Nephron (organoid): ENCODE measurements around the gene PHF11.

Experiments used
- H3K27ac Mint-ChIP-seq, 3 experiments: 2 replicates each; pipeline ENCODE4 v1.8.0; 2020; ENCODE audit warnings: mixed read lengths in 3 of 3, mild to moderate bottlenecking in 2 of 3, moderate library complexity in 1 of 3
- H3K27me3 Mint-ChIP-seq: 2 replicates; pipeline ENCODE4 v1.8.0; 2021; ENCODE audit warnings: low read depth, mild to moderate bottlenecking, moderate library complexity, mixed read lengths
- H3K36me3 Mint-ChIP-seq: 2 replicates; pipeline ENCODE4 v1.8.0; 2020; ENCODE audit warnings: low read depth, mixed read lengths
- H3K4me1 Mint-ChIP-seq: 2 replicates; pipeline ENCODE4 v1.8.0; 2020; ENCODE audit warnings: mixed read lengths
- H3K4me3 Mint-ChIP-seq, 3 experiments: 2 replicates each; pipeline ENCODE4 v1.8.0; 2020; ENCODE audit warnings: mild to moderate bottlenecking in 3 of 3, mixed read lengths in 3 of 3, moderate library complexity in 2 of 3
- H3K9me3 Mint-ChIP-seq: 2 replicates; pipeline ENCODE4 v1.8.0; 2020; ENCODE audit warnings: mixed read lengths
- CTCF ChIP-seq, 3 experiments: fragments of 200-600 bp; sonication (generic); IDR thresholded peaks; one replicate each; pipeline ENCODE4 v1.5.0; 2021; ENCODE audit warnings: antibody characterized with exemption in 3 of 3; ENCODE audit not compliant: unreplicated experiment in 3 of 3

The PHF11 gene

GRCh38 chr13:49521224-49521623, 25.5 kb downstream of the PHF11 start:
- H3K4me1 Mint-ChIP-seq: no peaks in the 10 kb centered on the region
- no peak overlapping the region for H3K4me3 Mint-ChIP-seq
- H3K27ac Mint-ChIP-seq: no peak overlapping the region
- no peak for TF ChIP-seq CTCF (IDR thresholded peaks at IDR 0.05; ENCODE audit: unreplicated experiment in 3 of 3)
- peaks cover 17% of the 10 kb centered on the region for H3K36me3 Mint-ChIP-seq
- H3K9me3 Mint-ChIP-seq: no peaks in the 10 kb centered on the region
- H3K27me3 Mint-ChIP-seq: no peaks in the 10 kb centered on the region

- Mint-ChIP-seq H3K4me3 (no peak overlapping the region), H3K9me3 (no peaks in the 10 kb centered on the region), H3K36me3 (peaks cover 21% of the 10 kb centered on the region), H3K4me1 (no peaks in the 10 kb centered on the region), H3K27me3 (no peaks in the 10 kb centered on the region), H3K27ac (no peak overlapping the region)
- TF ChIP-seq CTCF (IDR thresholded peaks at IDR 0.05; ENCODE audit: unreplicated experiment in 3 of 3): no peak
Observed at GRCh38 chr13:49524740-49525501, 29.2 kb downstream of the PHF11 start.

DNA sequence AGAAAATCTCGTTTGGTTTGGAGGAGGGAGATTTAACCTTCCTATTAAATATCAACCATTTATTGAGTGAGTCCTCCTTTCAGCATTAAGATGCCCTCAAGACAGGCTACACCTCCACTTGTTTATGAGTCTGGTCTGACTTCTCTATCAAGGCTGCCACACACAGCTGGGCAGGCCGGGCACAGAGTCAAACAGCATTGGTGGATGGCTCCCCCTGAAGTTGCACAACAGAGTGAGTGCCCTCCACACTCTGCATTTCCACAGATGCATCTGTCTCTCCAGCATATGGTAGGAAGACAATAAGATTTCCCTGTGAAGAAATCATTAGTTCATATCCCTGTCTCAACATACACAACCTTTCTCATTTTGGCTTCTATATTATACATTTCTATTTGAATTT, 31.4 kb downstream of the PHF11 start:
- no peaks in the 10 kb centered on the region for H3K27me3 Mint-ChIP-seq
- no peak overlapping the region for H3K27ac Mint-ChIP-seq
- no peak for TF ChIP-seq CTCF (IDR thresholded peaks at IDR 0.05; ENCODE audit: unreplicated experiment in 3 of 3)
- no peaks in the 10 kb centered on the region for H3K9me3 Mint-ChIP-seq
- H3K4me1 Mint-ChIP-seq: no peaks in the 10 kb centered on the region
- H3K4me3 Mint-ChIP-seq: no peak overlapping the region
- H3K36me3 Mint-ChIP-seq: peaks cover 33% of the 10 kb centered on the region

DNA sequence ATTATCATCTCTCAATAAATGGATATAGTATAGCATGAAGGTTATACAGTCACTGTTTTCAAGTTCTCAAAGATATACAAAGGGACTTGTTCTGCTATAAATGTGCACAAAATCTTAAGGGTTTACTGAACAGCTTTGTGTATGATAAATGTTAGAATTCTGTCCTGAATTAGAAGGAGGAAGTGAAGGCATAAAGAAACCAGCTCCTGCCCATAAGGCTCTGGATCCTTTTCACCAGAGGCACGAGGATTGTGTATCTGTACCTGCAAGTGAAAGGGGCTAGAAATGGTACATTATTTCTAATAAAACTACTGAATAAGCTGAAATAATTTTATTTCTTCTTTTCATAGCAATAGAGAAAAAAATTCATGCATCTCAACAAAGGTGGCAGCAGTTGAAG, 32.4 kb downstream of the PHF11 start:
- Mint-ChIP-seq H3K27ac (no peak overlapping the region), H3K4me1 (no peaks in the 10 kb centered on the region), H3K27me3 (no peaks in the 10 kb centered on the region), H3K9me3 (no peaks in the 10 kb centered on the region), H3K4me3 (no peak overlapping the region), H3K36me3 (peaks cover 38% of the 10 kb centered on the region)
- TF ChIP-seq CTCF (IDR thresholded peaks at IDR 0.05; ENCODE audit: unreplicated experiment in 3 of 3): no peak

- H3K27ac Mint-ChIP-seq: peak overlapping the region in 1 of 3 experiments; percentile 25
- no peak overlapping the region for H3K4me3 Mint-ChIP-seq
- H3K27me3 Mint-ChIP-seq: no peaks in the 10 kb centered on the region
- TF ChIP-seq CTCF (IDR thresholded peaks at IDR 0.05; ENCODE audit: unreplicated experiment in 3 of 3): no peak
- peaks cover 57% of the 10 kb centered on the region for H3K36me3 Mint-ChIP-seq
- no peaks in the 10 kb centered on the region for H3K4me1 Mint-ChIP-seq
- no peaks in the 10 kb centered on the region for H3K9me3 Mint-ChIP-seq
Observed at GRCh38 chr13:49530457-49530856, 34.7 kb downstream of the PHF11 start.

DNA sequence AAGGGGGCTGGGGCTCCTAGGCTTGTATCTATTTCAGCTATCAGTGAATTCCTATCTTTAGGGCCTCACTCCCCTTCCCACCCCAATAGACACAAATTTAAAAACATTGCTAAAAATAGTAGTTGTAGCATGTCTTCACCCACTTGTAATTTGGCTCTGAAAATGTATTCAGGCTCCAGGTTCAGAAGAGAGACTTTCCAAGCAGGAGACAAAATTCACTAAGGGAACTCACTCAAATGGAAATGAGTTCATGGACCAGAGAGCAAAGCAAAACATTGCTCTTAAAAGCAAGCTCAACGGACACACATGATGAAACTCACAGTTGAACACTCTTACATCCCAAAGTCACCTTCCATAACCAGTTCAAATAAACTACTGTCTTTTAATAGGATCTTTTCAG, 36.8 kb downstream of the PHF11 start:
- no peak for TF ChIP-seq CTCF (IDR thresholded peaks at IDR 0.05; ENCODE audit: unreplicated experiment in 3 of 3)
- Mint-ChIP-seq H3K9me3 (no peaks in the 10 kb centered on the region), H3K27ac (peak overlapping the region in 1 of 3 experiments; percentile 77), H3K36me3 (peaks cover 66% of the 10 kb centered on the region), H3K4me1 (no peaks in the 10 kb centered on the region), H3K4me3 (no peak overlapping the region), H3K27me3 (no peaks in the 10 kb centered on the region)
